HG03520 (cell line): ENCODE results near the gene CBL.

ENCODE experiments used
- ATAC-seq: cut with Tn5 transposase; IDR thresholded peaks from one replicate; pipeline ENCODE4 v1.9.1; 2021; ENCODE audit warnings: mild to moderate bottlenecking, moderate library complexity; ENCODE audit not compliant: unreplicated experiment

CBL gene

DNA sequence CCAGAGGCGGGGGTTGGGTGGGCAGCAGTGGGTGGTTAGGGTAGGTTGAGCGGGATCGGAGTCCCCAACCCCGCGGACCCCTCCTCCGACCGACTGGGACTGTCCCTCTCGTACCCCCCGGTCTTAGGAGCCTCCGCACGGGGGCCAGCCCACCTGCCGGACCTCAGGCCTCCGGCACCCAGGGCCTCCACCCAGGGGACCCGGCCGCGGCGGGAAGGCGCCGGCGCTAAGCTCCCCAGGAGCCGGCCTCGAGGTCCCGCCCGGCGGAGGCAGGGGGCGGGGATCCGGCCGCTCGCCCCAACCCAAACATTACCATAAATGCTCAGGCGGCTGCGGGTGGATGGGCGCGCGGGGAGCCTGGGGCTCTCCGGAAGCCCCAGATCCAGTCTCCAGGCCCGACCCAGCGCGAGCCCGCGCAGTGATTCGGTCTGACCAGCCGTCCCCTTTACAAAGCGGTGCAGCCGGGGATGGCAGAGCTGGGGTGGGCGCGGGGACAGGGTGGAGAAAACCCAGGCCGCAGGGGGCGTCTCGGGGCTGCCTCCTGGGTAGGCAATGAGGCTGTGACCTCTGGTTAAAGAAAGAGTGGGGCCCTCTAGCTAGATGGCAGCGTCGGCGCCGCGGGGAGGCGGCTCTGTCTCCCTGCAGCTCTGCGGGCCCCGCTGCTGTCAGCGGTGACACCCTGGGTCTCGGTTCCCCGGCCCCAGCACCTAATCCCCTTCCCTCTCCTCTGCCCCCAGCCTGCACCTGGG lies 114.8 kb downstream of the CBL start:
- peak; percentile 42 for ATAC-seq

DNA sequence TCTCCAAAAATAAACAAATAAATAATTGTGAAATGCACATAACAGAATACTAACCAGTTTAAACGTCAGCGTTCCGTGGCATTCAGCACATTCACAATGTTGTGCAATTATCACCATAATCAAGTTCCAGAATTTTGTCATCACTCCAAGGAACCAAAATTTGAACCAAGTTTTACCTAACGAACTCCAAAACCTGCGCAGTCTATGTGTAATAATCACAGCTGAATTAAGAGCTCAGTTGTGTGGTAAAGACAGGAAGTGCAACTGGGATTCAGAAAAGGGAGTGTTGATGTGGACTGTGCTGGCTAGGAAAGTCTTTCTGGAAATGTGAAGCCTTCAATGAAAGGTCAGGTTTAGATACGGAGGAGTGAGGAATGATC lies 116.2 kb downstream of the CBL start:
- ATAC-seq = no peak

DNA sequence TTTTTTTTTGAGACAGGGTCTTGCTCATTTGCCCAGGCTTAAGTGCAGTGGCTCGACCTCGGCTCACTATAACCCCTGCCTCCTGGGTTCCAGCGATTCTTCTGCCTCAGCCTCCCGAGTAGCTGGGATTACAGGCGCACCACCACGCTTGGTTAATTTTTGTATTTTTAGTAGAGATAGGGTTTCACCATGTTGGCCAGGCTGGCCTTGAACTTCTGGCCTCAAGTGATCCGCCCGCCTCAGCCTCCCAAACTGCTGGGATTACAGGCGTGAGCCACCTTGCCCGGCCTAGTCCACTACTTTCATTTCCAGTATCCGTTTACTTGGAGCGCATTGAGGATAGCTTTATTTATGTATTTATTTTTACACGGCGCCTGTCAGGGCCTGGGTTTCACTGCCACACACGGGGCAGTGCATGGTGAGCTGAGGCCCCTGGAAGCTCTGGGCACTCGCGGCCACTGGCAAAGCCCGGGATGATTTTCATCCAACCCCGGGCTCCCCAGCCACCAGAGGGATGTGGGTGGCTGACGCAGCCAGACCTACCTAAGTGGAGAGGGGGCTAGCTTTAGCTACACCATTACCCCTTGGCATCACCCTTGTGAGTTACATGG lies 116.9 kb downstream of the CBL start:
- ATAC-seq = no peak

DNA sequence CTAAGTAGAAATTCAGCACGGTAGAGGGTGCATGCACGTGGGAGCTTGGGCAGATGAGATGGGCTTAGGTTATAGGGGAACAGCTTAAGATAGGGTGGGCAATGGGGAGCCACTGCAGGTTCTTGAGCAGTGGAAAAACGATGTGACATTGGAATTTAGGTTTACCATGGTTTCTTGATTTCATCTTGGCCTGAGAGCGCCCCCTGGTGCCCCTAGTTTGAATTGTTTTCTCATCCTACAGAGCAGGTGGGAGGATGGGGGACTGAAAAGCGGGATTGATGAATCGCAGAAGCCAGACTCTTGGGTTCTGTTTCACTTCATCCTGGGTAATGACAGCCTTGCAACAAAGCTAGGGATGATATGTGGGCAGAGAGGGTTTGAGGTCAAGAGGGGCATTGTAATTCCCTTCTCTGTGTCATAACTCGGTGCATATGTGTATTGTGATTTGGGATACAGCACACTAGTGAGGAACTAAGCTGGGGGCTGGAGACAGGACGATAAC lies 117.4 kb downstream of the CBL start:
- no peak for ATAC-seq

GRCh38 chr11:119324189-119324588 lies 118.0 kb downstream of the CBL start:
- ATAC-seq = no peak

DNA sequence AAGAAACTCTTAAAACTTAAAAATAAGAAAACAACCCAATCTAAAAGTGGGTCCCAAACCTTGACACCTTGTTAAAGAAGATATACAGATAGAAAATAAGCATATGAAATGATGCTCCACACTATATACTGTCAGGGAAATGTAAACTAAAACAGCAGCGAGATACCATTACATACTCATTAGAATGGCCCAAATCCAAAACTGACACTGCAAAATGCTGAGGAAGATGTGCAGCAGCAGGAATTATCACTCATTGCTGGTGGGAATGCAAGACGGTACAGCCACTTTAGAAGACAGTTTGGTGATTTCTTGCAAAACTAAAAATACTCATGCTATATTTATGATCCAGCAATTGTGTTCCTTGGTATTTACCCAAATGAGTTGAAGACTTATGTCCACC lies 123.2 kb downstream of the CBL start:
- ATAC-seq = no peak

DNA sequence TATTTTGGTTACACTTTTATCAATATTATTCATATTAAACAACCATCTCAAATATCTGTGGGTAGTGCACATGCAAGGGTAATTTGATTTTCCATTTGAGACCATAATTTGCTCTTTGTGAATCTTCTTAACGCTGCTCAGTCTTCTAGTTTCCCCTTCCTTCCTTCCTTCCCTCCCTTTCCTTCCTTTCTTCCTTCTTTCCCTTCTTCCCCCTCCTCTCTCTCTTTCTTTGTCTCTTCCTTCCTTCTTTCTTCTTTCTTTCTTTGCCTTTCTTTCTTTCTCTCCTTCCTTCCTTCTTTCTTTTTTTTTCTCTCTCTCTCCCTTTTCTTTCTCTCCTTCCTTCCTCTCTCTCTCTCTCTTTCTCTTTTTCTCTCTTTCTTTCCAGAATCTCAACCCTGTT lies 124.1 kb downstream of the CBL start:
- ATAC-seq = no peak

DNA sequence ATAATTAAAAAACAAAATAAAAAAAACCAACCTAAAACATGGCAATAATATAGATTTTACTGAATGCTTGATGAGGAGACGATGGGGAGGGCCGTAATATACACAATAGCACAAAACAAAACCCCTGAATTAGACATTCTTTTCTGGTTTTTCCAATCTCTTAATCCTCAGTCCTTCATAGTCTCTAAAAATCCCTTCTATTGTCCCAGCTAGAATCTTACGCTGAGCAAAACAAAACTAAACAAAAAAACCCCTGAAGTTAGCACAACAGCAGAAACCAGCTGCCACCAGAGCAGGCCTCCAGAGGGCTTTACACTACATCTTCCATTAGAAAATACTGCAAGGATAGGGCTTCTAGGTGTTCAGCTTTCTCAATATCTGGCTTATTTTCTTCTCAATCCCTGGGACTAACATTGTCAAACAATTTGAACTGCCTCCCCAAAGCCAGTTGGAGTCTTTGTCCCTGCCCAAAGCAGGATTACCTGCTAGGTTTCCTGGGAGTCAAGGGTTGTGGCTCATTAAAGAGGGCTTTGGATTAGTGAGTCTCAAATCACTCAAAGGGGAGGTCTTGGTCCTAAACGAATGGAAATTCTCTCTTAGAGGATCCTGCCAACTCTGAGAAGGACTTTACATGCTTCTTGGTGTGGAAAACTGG lies 126.1 kb downstream of the CBL start:
- ATAC-seq = no peak

DNA sequence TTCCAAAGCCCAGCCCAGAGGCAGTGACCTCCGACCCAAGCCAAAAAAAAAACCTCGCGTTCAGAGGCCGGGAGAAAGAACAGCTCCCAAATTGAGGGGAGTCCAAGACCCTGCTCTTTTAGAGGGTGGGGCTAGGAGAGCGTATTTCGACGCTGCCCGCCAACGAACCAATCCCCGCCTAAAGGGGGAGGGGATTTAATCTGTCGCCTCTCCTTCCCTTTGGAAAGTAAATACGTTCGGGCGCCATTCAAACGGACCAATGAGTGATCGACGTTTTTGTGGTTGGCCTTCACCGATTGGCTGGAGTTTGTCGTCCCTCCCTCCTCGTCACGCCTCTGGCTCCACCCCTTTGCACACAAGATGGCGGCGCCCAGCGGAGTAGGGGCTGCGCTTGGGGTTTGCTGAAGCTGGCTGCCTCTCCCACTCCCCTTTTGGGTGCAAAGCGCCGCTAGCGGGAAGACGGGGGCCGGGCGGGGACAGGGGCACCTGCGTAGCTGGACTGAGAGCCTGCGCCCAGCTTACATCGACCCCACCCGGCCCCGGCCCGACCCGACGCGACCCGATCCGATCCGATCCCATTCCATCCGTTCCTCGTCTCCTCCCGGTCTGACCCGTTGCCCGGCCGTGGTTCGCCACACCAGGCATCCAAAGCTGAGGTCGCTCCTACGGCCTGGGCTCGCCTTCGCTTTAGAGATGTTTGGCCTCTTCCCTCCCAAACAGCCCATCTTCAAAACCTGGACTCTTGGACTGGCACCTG lies 128.2 kb downstream of the CBL start, which contains the start of gene RNF26:
Gene RNF26 (plus strand): TSS at position 354 of the 757 bp plus-strand sequence. CDS start 596 bp downstream, outside the sequence.
- peak; percentile 93 for ATAC-seq

DNA sequence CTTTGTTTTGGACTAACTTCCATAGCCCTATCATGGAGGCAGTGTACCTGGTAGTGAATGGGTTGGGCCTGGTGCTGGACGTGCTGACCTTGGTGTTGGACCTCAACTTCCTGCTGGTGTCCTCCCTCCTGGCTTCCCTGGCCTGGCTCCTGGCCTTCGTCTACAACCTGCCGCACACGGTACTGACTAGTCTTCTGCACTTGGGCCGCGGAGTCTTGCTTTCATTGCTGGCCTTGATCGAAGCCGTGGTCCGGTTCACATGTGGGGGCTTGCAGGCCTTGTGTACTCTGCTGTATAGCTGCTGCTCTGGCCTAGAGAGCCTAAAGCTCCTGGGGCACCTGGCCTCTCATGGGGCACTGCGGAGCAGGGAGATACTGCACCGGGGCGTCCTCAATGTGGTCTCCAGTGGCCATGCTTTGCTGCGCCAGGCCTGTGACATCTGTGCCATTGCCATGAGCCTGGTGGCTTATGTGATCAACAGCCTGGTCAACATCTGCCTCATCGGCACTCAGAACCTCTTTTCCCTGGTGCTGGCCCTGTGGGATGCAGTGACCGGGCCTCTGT lies 129.0 kb downstream of the CBL start:
- ATAC-seq = no peak

DNA sequence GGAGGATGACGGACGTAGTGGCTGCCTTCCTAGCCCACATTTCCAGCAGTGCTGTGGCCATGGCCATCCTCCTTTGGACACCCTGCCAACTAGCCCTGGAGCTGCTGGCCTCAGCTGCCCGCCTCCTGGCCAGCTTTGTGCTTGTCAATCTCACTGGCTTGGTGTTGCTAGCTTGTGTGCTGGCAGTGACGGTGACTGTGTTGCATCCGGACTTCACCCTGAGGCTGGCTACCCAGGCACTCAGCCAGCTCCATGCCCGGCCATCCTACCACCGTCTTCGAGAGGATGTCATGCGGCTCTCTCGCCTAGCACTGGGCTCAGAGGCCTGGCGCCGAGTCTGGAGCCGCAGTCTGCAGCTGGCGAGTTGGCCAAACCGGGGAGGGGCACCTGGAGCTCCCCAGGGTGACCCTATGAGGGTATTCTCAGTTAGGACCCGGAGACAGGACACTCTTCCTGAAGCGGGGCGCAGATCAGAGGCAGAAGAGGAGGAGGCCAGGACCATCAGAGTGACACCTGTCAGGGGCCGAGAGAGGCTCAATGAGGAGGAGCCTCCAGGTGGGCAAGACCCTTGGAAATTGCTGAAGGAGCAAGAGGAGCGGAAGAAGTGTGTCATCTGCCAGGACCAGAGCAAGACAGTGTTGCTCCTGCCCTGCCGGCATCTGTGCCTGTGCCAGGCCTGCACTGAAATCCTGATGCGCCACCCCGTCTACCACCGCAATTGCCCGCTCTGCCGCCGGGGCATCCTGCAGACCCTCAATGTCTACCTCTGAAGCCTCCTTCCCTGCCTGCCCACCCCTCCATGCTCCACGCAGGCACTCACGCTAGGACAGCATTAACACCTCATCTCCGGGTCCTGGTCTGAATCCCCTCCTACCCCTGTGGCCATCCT lies 129.8 kb downstream of the CBL start:
- no peak for ATAC-seq

- ATAC-seq = no peak
Observed at GRCh38 chr11:119336744-119337469, 130.8 kb downstream of the CBL start.

DNA sequence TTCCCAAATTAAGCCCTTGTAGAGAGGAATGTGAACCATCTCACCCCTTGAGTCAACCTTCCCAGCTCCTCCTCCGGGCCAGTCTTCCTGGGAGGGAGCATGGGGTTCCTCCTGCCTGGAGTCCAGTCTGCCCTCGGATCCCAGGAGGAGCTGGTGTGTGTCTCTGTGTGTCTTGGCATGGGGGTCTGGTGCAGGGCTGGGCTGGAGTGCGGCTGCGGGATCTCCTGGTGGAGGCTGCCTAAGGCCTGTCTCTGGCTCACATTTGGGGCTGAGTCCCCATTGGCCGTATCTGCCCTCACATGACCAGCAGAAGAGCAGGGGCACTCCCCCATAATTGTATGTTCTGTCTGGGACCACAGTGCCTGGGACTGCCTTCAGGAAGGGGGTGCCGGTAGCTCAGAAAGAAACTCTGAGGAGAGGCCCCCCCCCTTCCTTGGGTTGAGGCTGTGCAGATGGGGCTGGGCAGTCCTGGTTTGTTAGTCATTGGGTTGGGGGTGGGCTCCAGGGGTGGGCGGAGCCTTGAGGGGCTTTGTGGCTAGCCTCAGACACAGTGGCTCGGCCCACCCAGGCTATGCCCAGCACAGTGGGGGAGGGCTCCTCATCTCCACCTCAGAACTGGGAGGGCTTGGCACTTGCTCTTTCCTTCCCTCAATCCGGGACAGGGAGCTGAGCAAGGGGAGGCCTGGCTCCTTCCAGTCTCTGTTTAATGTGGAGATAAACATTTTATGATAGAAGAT lies 131.6 kb downstream of the CBL start:
- ATAC-seq = no peak

GRCh38 chr11:119338318-119338890 lies 132.3 kb downstream of the CBL start:
- no peak for ATAC-seq

DNA sequence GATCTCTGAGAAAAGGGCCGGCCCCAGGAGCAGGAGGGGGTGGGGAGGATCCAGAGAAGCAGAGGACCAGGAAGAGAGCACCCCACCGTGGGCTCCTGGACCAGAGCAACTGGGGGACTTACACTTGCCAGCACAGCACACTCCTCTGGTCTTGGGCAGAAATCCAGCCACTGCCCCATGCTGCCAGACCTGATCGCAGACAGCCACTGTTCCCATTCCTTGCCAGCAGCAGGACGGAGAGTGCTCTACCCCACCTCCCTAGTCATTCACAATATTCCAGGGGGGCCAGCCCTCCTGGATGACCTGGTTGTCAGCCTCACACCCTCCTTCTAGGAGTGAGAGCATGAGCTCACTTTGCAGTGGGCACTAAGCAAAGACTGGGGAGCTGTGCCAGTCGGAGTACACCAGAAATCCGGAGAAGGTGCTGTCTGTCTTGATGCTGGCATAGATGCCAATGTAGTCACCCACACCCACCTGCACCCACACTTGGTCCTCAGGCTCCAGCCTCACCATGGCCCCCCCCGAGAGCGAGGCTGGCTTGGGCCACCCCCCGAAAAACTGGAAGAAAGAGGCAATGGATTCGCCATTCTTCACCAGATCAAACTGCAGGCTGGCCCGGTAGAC lies 132.9 kb downstream of the CBL start:
- no peak for ATAC-seq

- no peak for ATAC-seq
Observed at GRCh38 chr11:119339589-119340334, 133.6 kb downstream of the CBL start.
